Aorta (tissue), 5 donors: ENCODE measurements around the gene ME3. TPM values are rescaled to one million over a fixed set of nuclear protein-coding genes. Genes with fewer than 3 reads are reported as not detected.

Source experiments
- ATAC-seq: fragments of 200-7000 bp; cut with Tn5 transposase; one replicate; pipeline ENCODE4 v1.9.1; 2022; ENCODE audit warnings: moderate library complexity; ENCODE audit not compliant: low FRiP score
- DNase-seq, 2 donors: peaks; one replicate each; pipeline ENCODE4 v3.0.0-alpha.2; 2020
- H3K27ac ChIP-seq, 2 donors: one replicate each; pipeline ENCODE4 v1.5.1; 2013; ENCODE audit warnings: low read length in 2 of 2, mild to moderate bottlenecking in 2 of 2, moderate library complexity in 2 of 2, control low read depth in 1 of 2, inconsistent platforms in 1 of 2, low read depth in 1 of 2
- H3K27me3 ChIP-seq, 2 donors: one replicate each; pipeline ENCODE4 v1.6.1; 2013; ENCODE audit warnings: control low read depth in 1 of 2, low read length in 1 of 2, mild to moderate bottlenecking in 1 of 2, moderate library complexity in 1 of 2; ENCODE audit not compliant: insufficient read depth in 2 of 2, control insufficient read depth in 1 of 2
- H3K36me3 ChIP-seq, 2 donors: one replicate each; pipeline ENCODE4 v1.6.1; 2013; ENCODE audit warnings: control low read depth in 1 of 2, low read length in 1 of 2, mild to moderate bottlenecking in 1 of 2; ENCODE audit not compliant: insufficient read depth in 2 of 2, control insufficient read depth in 1 of 2
- H3K4me1 ChIP-seq, 2 donors: one replicate each; pipeline ENCODE4 v1.6.1; 2013; ENCODE audit warnings: low read length in 2 of 2, control low read depth in 1 of 2, mild to moderate bottlenecking in 1 of 2, moderate library complexity in 1 of 2; ENCODE audit not compliant: insufficient read depth in 2 of 2, control insufficient read depth in 1 of 2
- H3K4me3 ChIP-seq, 2 donors: one replicate each; pipeline ENCODE4 v1.5.1; 2013; ENCODE audit warnings: low read length in 2 of 2, control low read depth in 1 of 2, mild to moderate bottlenecking in 1 of 2
- H3K9me3 ChIP-seq: one replicate; pipeline ENCODE4 v1.6.1; 2013; ENCODE audit warnings: mild to moderate bottlenecking, low read length; ENCODE audit not compliant: control insufficient read depth
- WGBS, 2 donors: extraction: QIAGEN DNeasy Blood & Tissue Kit; methylation state at CpG; one replicate each; pipeline ENCODE4 v1.1.7; 2013; 5-methylcytosine and 5-hydroxymethylcytosine counted together
- intact Hi-C, 2 donors: fragments of 100-400 bp; cut with DNase I; formaldehyde crosslinking; loops; one replicate each; pipeline versions ENCODE4 v1.14.2 to v1.15.0; 2022
- polyA plus RNA-seq, 2 donors: library from polyadenylated mRNA; stranded (reverse); fragments of 200-250 nt; gene quantifications; one replicate each; pipeline ENCODE4 v1.2.3, GENCODE V29; 2013
- total RNA-seq, 2 donors: library from RNA; stranded (reverse); fragmentation: NEBNext Ultra II Directional; extraction: Animal tissue kit (Norgen Biotek cat#: 25700); gene quantifications; one replicate each; pipeline ENCODE4 v1.2.1, GENCODE V29; 2021
- donor health status: healthy with polysubstance abuse.
- donor health status: Bipolar disorder and iron deficiency.
- donor health status: DM: no; HTN: no; CAD: no.
- donor health status: DM: no; HTN: no; CAD: no.
- donor health status: DM: yes; HTN: yes; CAD: no.

The ME3 gene
- total and polyA plus RNA-seq, 4 donors: 9.5 to 41.0 (median 28.6) TPM

DNA sequence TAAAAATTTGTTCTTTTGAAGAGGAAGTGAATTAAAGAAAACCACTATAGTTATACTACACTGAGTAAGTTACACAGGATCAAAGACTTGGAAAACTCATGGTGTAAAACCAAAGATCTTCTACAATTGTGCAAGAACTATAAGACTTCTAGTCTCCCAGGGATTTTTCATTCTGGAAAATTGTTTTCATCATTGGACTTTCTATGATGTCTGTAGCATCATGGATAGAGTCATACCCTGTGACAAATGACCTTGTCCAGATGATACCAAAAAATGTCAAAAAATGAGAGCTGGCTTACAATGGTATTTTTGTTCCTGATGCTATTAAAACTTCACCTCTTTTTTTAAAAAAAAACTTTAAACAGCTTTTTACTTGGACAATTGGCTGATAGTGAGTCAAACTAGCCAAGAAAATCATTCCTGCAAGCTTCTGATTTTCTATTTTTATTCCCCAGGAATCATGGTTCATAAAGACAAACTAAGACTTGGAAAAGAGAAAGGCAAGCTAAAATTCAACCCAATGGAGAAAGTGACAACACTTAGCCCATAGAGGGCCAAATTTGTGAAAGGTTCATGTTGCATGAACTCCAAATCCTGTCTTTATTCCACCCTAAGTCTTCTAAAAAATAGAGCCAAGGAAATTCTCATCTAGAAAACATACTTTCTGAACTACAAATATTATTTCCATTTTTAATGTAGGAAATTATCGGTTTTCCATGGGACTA is 30.7 kb downstream of the ME3 start:
- Histone ChIP-seq H3K27me3 (no peaks in the 10 kb centered on the region), H3K27ac (peak overlapping the region in 1 of 2 donors; percentile 80), H3K36me3 (no peaks in the 10 kb centered on the region), H3K4me3 (no peak overlapping the region), H3K9me3 (no peaks in the 10 kb centered on the region), H3K4me1 (peaks cover 4 to 5% of the 10 kb centered on the region in 2 donors)
- intact Hi-C loops: loop anchor here in 1 of 2 donors (5.0 kb wide), 2 partner anchors 101 to 286 kb away; no protein-coding TSS in a partner anchor
- peak; percentile 81 for ATAC-seq
- no peak for DNase-seq
- 6 to 13% methylated on average over 1 of the region's 1 CpG for WGBS, 2 donors

DNA sequence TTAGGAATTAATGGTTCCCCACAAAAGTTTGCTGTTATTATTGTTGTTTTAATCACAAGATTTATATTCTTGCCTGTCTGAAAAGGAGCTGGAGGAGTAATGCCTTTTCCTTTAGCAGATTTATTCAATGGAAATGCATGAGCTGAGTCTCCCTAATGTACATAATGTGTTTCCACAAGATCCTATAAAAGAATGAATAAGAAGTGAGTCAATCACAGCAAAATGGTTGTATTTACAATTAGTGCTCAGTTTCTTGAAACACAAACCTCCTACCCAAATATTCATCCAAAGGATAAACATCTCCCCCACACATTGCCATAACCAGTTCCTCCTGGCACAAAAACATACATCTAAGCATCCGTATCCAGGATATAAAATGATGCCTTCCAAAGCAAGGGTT is 33.3 kb downstream of the ME3 start:
- ATAC-seq (no peak), DNase-seq (no peak)
- intact Hi-C loops: no loop called here
- Histone ChIP-seq H3K27me3 (no peaks in the 10 kb centered on the region), H3K4me1 (peaks cover 4 to 5% of the 10 kb centered on the region in 2 donors), H3K4me3 (no peak overlapping the region), H3K9me3 (no peaks in the 10 kb centered on the region), H3K27ac (no peak overlapping the region), H3K36me3 (no peaks in the 10 kb centered on the region)
- 79 to 92% methylated on average over 1 of the region's 1 CpG for WGBS, 2 donors

DNA sequence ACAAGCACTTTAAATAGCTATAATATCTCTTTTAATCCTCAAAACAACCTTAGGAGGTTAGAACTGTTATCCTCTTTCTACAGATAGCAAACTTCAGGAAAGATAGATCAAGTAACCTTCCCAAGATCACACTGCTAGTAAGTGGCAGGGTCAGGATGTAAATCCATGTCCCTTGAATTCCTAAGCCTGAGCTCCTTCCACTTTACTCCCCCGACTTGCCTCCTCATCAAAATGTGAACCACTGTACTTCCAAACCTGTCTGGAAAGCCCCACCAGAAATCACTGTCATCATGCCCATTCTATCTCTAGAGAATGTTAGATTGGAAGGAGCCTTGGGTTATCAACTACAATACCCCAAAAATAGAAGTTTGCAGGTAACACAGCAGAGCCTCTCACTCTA is 33.7 kb downstream of the ME3 start:
- 100% methylated on average over 1 of the region's 1 CpG for WGBS, 2 donors
- intact Hi-C loops: no loop called here
- Histone ChIP-seq H3K9me3 (no peaks in the 10 kb centered on the region), H3K27ac (no peak overlapping the region), H3K27me3 (no peaks in the 10 kb centered on the region), H3K4me1 (peaks cover 4 to 5% of the 10 kb centered on the region in 2 donors), H3K4me3 (no peak overlapping the region), H3K36me3 (no peaks in the 10 kb centered on the region)
- ATAC-seq (no peak), DNase-seq (no peak)

DNA sequence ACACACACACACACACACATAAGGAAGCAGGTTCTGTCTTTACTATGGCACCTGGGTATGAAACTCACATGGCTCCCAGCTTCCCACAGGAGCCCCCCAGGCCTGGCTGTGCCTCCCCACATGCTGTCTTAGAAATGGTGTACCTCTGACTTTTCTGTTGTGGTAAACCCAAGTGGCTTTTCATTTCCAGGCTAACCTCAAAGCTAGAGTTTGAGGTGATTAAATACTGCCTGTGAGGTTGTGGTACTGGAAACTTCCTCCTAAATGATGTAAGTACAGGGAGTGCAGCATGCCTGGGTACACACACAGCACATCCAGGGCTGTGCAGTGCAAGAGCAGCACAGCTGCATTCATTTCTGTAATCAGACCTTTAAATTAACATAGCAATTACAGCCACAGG is 34.4 kb downstream of the ME3 start:
- H3K36me3 ChIP-seq: no peaks in the 10 kb centered on the region
- H3K4me1 ChIP-seq: peaks cover 3 to 4% of the 10 kb centered on the region in 2 donors
- H3K27ac ChIP-seq: no peak overlapping the region
- no peak for DNase-seq
- intact Hi-C loops: no loop called here
- H3K4me3 ChIP-seq: no peak overlapping the region
- H3K27me3 ChIP-seq: no peaks in the 10 kb centered on the region
- no peaks in the 10 kb centered on the region for H3K9me3 ChIP-seq
- no peak for ATAC-seq

DNA sequence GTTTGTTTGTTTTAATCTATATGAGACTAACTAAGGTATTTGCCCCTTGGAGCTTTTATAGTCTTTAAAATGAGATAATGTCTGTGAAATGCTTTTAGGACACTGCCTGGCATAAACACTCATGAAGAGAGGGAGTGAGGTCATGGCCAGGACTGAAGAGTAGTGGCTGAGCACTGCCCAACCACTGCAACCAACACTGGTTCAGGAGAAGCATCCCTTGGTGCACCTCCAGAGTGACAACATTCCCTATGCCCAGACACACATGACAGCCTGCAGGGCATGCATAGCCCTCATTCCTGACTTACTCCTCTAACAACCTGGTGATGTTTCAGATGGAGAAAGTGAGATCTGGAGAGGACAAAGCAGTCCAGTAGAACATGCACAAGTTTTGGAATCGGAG is 36.1 kb downstream of the ME3 start:
- intact Hi-C loops: no loop called here
- WGBS, 2 donors: 78 to 93% methylated on average over 1 of the region's 1 CpG
- Histone ChIP-seq H3K27ac (no peak overlapping the region), H3K4me3 (no peak overlapping the region), H3K9me3 (no peaks in the 10 kb centered on the region), H3K4me1 (no peaks in the 10 kb centered on the region), H3K27me3 (no peaks in the 10 kb centered on the region), H3K36me3 (no peaks in the 10 kb centered on the region)
- no peak for ATAC-seq
- DNase-seq: no peak

DNA sequence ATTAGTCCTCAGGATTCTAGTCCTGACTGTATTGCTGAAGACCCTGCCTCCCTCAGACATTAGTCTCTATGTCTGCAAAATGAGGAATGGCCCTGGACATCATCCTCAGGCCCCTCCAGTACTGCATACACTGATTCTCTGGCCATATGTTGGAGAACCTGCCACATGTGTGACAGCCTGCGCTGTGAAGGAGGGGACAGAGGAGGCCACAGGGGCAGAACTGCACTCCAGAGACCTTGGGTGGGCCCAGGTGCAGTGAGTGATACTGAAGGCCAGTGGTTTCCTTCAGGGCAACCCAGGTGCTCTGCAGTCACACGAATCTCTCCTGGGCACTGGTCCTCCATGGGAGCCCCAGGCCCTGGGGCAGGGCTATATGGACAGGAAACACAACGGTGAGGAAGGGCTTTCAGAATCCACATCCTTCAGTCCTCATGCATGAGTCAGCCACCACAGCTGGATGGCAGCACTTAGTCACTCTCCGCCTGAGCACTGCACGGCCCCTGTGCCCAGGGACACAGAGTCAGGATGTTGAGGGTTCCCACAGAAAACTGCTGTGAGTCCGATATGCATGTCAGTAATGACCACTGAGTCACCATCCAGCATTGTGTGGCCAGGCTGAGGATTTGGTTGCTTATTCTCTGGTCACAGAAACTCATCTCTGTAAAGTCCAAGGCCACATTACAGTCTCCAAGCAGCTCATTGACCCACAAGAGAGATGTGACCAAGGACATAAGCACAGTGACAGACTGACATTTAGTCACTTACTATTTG is 39.7 kb downstream of the ME3 start:
- intact Hi-C loops: loop anchor here (5.0 kb wide), 4 partner anchors 40 to 185 kb away; partner anchors contain the start of genes ME3 (in 1 of the 2) and PRSS23 (in 1 of the 2)
- no peak for ATAC-seq
- H3K9me3 ChIP-seq: no peaks in the 10 kb centered on the region
- H3K27ac ChIP-seq: no peak overlapping the region
- H3K4me3 ChIP-seq: no peak overlapping the region
- WGBS, 2 donors: 42 to 49% methylated on average over 6 of the region's 6 CpGs
- peak; percentile 83 to 85 for DNase-seq
- no peaks in the 10 kb centered on the region for H3K36me3 ChIP-seq
- H3K4me1 ChIP-seq: peaks cover 6 to 7% of the 10 kb centered on the region in 2 donors
- H3K27me3 ChIP-seq: no peaks in the 10 kb centered on the region

DNA sequence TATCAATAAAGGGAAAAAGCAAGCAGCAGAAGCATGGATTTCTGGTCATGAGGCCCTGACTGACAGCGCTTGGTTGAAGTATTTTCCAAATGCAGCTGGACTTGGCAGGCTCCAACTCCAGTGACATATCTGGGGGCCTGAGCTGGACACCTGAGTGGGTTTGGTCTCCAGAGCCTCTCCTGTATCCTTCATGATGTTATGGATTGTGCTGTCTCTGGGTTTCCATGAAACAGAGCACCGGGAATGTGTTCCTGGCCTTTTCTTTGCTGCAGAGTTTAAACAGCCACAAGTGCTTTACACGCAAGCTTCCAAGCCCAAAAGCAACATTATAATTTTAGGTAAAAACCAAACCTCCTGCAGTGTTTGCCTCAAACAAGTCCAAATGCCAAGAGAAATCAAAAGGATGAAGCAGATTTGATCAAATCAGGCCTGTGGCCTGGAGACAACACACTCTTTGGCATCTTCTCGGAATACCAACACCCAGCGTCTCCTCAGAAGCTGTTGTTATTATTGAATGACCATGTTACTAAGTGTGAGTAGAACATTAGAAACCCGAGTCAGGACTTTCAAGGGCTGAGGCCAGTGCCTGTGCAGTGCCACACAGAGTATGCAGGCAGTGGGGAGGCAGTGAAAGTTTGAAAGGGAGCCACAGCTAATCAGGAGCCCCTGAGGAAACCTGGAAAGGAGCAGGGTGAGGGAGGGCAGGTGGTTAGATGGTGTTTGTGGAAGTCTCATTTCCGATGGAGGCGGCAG is 42.0 kb downstream of the ME3 start:
- intact Hi-C loops: loop anchor here (5.0 kb wide), 4 partner anchors 42 to 187 kb away; partner anchors contain the start of genes ME3 (in 1 of the 2) and PRSS23 (in 1 of the 2)
- WGBS, 2 donors: 37 to 41% methylated on average over 8 of the region's 8 CpGs

DNA sequence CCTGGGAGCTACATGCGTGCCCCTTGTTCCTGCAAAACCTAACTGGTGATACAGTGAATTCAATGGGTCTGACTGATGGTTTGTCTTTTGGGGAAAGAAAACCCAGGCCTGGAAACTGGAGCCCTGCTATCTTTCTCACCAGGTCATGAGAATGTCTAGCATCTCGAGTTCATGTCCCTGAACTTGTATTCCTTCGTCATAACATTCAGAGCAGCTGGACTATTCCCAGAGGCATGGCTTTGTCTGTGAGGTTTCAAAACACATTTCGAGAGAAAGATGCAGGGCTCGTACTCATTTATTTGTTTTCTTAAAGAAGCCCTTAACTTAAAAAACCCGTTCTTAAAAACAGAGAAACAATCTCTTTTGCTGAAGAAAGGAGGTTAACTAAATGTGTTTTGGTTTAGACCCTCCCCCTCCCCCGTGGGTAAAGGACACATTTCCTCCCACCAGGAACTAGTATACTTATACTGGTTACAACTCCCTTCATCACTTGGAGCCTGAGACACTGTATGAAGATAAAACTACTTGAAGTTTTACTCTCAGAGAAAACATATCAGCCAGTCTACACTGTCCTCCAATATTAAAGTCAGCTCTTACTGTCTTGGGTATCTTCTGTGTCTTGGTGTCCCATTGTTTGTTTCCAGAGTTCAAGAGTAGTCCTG is 43.2 kb downstream of the ME3 start:
- no peaks in the 10 kb centered on the region for H3K36me3 ChIP-seq
- no peak overlapping the region for H3K4me3 ChIP-seq
- no peaks in the 10 kb centered on the region for H3K27me3 ChIP-seq
- no peaks in the 10 kb centered on the region for H3K9me3 ChIP-seq
- intact Hi-C loops: no loop called here
- H3K27ac ChIP-seq: peak overlapping the region; percentile 81 to 93
- WGBS, 2 donors: 30 to 34% methylated on average over 7 of the region's 7 CpGs
- ATAC-seq (no peak), DNase-seq (no peak)
- H3K4me1 ChIP-seq: peaks cover 9 to 15% of the 10 kb centered on the region in 2 donors

More for the DNA sequence above, 42.0 kb downstream of the ME3 start:
- H3K9me3 ChIP-seq: no peaks in the 10 kb centered on the region
- H3K27ac ChIP-seq: peak overlapping the region; percentile 8 to 98
- no peaks in the 10 kb centered on the region for H3K27me3 ChIP-seq
- no peak for DNase-seq
- no peak overlapping the region for H3K4me3 ChIP-seq
- H3K36me3 ChIP-seq: no peaks in the 10 kb centered on the region
- H3K4me1 ChIP-seq: peaks cover 9 to 12% of the 10 kb centered on the region in 2 donors
- ATAC-seq: no peak
